A673 (cell line): ENCODE measurements around the gene OR10K2. TPM values are rescaled to one million over a fixed set of nuclear protein-coding genes. Genes with fewer than 3 reads are reported as not detected.

Source experiments
- BruUV-seq: library from RNA; stranded (reverse); fragments of 400-500 nt; replicated peaks from 2 replicates; lab custom pipeline; 2021; lab: Mats Ljungman, UMichigan
- CTCF ChIA-PET: fragments of 300-600 bp; sonication (Branson Sonifier 250); formaldehyde crosslinking; loops from one replicate; lab custom pipeline; 2022; ENCODE audit warnings: antibody characterized with exemption; lab: Charles Lee
- POLR2A ChIA-PET: fragments of 300-600 bp; sonication (Branson Sonifier 250); formaldehyde crosslinking; loops from one replicate; lab custom pipeline; 2022; ENCODE audit warnings: antibody characterized with exemption; ENCODE audit not compliant: low non-redundant PET; lab: Charles Lee
- DNase-seq: peaks from one replicate; pipeline ENCODE4 v3.0.0-alpha.2; 2015; ENCODE audit warnings: low spot score
- H3K27ac ChIP-seq: fragments of 200-600 bp; sonication (generic); 2 replicates; pipeline ENCODE4 v1.5.1; 2016; ENCODE audit warnings: mixed run types, low read depth, mild to moderate bottlenecking, mixed read lengths, antibody characterized with exemption, low read length; ENCODE audit not compliant: poor library complexity, severe bottlenecking
- H3K27me3 ChIP-seq: fragments of 200-600 bp; sonication (generic); replicated peaks from 2 replicates; pipeline ENCODE4 v1.6.1; 2017; ENCODE audit warnings: mixed run types, low read depth, mild to moderate bottlenecking, mixed read lengths, antibody characterized with exemption, low read length; ENCODE audit not compliant: insufficient read depth, poor library complexity
- H3K36me3 ChIP-seq: fragments of 200-600 bp; sonication (generic); 2 replicates; pipeline ENCODE4 v1.6.1; 2016; ENCODE audit warnings: mixed run types, mild to moderate bottlenecking, mixed read lengths, antibody characterized with exemption, low read length; ENCODE audit not compliant: insufficient read depth, poor library complexity, severe bottlenecking
- H3K4me1 ChIP-seq: fragments of 200-600 bp; sonication (generic); 2 replicates; pipeline ENCODE4 v1.6.1; 2017; ENCODE audit warnings: mixed run types, mild to moderate bottlenecking, mixed read lengths, antibody characterized with exemption, low read length; ENCODE audit not compliant: insufficient read depth, poor library complexity, severe bottlenecking
- H3K4me3 ChIP-seq: fragments of 200-600 bp; sonication (generic); 2 replicates; pipeline ENCODE4 v1.5.1; 2016; ENCODE audit warnings: low read depth, mixed run types, mild to moderate bottlenecking, mixed read lengths, low read length; ENCODE audit not compliant: poor library complexity, severe bottlenecking
- H3K9me3 ChIP-seq: fragments of 200-600 bp; sonication (generic); 2 replicates; pipeline ENCODE4 v1.6.1; 2016; ENCODE audit warnings: mixed run types, low read depth, mild to moderate bottlenecking, mixed read lengths, antibody characterized with exemption, low read length; ENCODE audit not compliant: poor library complexity, severe bottlenecking
- CTCF ChIP-seq: fragments of 300-800, 200-600 bp; sonication (generic); conservative IDR thresholded peaks from 2 replicates; pipeline ENCODE4 v1.5.1; 2017; ENCODE audit warnings: low read depth, mild to moderate bottlenecking, antibody characterized with exemption, low read length, moderate library complexity, mixed read lengths
- EZH2 ChIP-seq: fragments of 200-600 bp; sonication (generic); IDR thresholded peaks from 2 replicates; pipeline ENCODE4 v1.6.1; 2017; ENCODE audit warnings: borderline replicate concordance, low read depth, mild to moderate bottlenecking, mixed read lengths, antibody characterized with exemption, low read length; ENCODE audit not compliant: poor library complexity, severe bottlenecking
- intact Hi-C: fragments of 100-400 bp; cut with micrococcal nuclease; formaldehyde crosslinking; loops from one replicate; pipeline ENCODE4 v1.10.0; 2022; ENCODE audit not compliant: unreplicated experiment
- total RNA-seq: library from RNA; stranded (reverse); gene quantifications from 2 replicates; pipeline ENCODE4 v1.2.3, GENCODE V29; 2021

OR10K2 gene
- total RNA-seq, 1 experiment from 2014 or later = not detected

- H3K27ac ChIP-seq = no peak overlapping the region
- ChIA-PET CTCF (no interaction called here), POLR2A (no interaction called here)
- H3K27me3 ChIP-seq = peaks cover 36% of the 10 kb centered on the region
- no peaks in the 10 kb centered on the region for H3K4me1 ChIP-seq
- no TSS peak for BruUV-seq
- DNase-seq = no peak
- H3K36me3 ChIP-seq = no peaks in the 10 kb centered on the region
- H3K9me3 ChIP-seq = no peaks in the 10 kb centered on the region
- no peak overlapping the region for H3K4me3 ChIP-seq
- TF ChIP-seq EZH2 (no peak), CTCF (no peak)
- intact Hi-C loops = no loop called here
These were observed 32.2 kb upstream of the OR10K2 start for GRCh38 chr1:158458263-158458662.

- no peaks in the 10 kb centered on the region for H3K4me1 ChIP-seq
- intact Hi-C loops = no loop called here
- no TSS peak for BruUV-seq
- TF ChIP-seq CTCF (no peak), EZH2 (no peak)
- no peaks in the 10 kb centered on the region for H3K36me3 ChIP-seq
- H3K27ac ChIP-seq = no peak overlapping the region
- CTCF ChIA-PET = no interaction called here
- POLR2A ChIA-PET = no interaction called here
- H3K4me3 ChIP-seq = no peak overlapping the region
- DNase-seq = no peak
- H3K9me3 ChIP-seq = no peaks in the 10 kb centered on the region
- peaks cover 41% of the 10 kb centered on the region for H3K27me3 ChIP-seq
These were observed 31.2 kb upstream of the OR10K2 start for GRCh38 chr1:158457246-158457645.

- POLR2A ChIA-PET = no interaction called here
- TF ChIP-seq CTCF (no peak), EZH2 (no peak)
- Histone ChIP-seq H3K27me3 (peaks cover 28% of the 10 kb centered on the region), H3K4me3 (no peak overlapping the region), H3K4me1 (no peaks in the 10 kb centered on the region), H3K36me3 (no peaks in the 10 kb centered on the region), H3K9me3 (no peaks in the 10 kb centered on the region), H3K27ac (no peak overlapping the region)
- no TSS peak for BruUV-seq
- DNase-seq = no peak
- intact Hi-C loops = no loop called here
- CTCF ChIA-PET = no interaction called here
These were observed 28.5 kb upstream of the OR10K2 start for GRCh38 chr1:158454537-158454936.
